Activated T-helper 17 cell treated with anti-CD3 and anti-CD28 coated beads, Interleukin-2, amount 50 U/mL, for 72 hours (primary cell): ENCODE results near the gene FYN. TPM values are rescaled to one million over a fixed set of nuclear protein-coding genes. Genes with fewer than 3 reads are reported as not detected.
A peak's percentile ranks its signal among the peaks of the same experiment; 100 is the strongest.

Source experiments
- ATAC-seq: fragments of 150-1000 bp; cut with Tn5 transposase; replicated peaks from 2 replicates; pipeline ENCODE4 v1.10.0; 2021; ENCODE audit warnings: mild to moderate bottlenecking, moderate library complexity
- H3K27ac Mint-ChIP-seq: one replicate; pipeline ENCODE4 v1.8.0; 2022; ENCODE audit warnings: mixed read lengths
- H3K27me3 Mint-ChIP-seq: one replicate; pipeline ENCODE4 v1.8.0; 2022; ENCODE audit warnings: mixed read lengths
- H3K36me3 Mint-ChIP-seq: one replicate; pipeline ENCODE4 v1.8.0; 2022; ENCODE audit warnings: low read depth, mild to moderate bottlenecking, mixed read lengths
- H3K4me1 Mint-ChIP-seq: one replicate; pipeline ENCODE4 v1.8.0; 2022; ENCODE audit warnings: mixed read lengths
- H3K4me3 Mint-ChIP-seq: one replicate; pipeline ENCODE4 v1.8.0; 2022; ENCODE audit warnings: mild to moderate bottlenecking, mixed read lengths
- H3K9me3 Mint-ChIP-seq: one replicate; pipeline ENCODE4 v1.8.0; 2022; ENCODE audit warnings: mixed read lengths
- total RNA-seq, 2 donors: library from RNA; stranded (reverse); gene quantifications; one replicate each; pipeline ENCODE4 v1.2.3, GENCODE V29; 2022

The FYN gene
- total RNA-seq, 2 donors from 2014 or later = 139 to 326 TPM

GRCh38 chr6:111741177-111741952 is 131.9 kb downstream of the FYN start:
- Mint-ChIP-seq H3K27me3 (no peaks in the 10 kb centered on the region), H3K27ac (peak overlapping the region; percentile 92), H3K4me3 (peak overlapping the region; percentile 61), H3K4me1 (peaks cover 57% of the 10 kb centered on the region), H3K36me3 (peaks cover 100% of the 10 kb centered on the region), H3K9me3 (no peaks in the 10 kb centered on the region)
- ATAC-seq = no peak

- H3K27ac Mint-ChIP-seq = peak overlapping the region; percentile 92
- H3K4me1 Mint-ChIP-seq = peaks cover 61% of the 10 kb centered on the region
- peaks cover 3% of the 10 kb centered on the region for H3K9me3 Mint-ChIP-seq
- H3K36me3 Mint-ChIP-seq = peaks cover 100% of the 10 kb centered on the region
- no peaks in the 10 kb centered on the region for H3K27me3 Mint-ChIP-seq
- no peak for ATAC-seq
- peak overlapping the region; percentile 61 for H3K4me3 Mint-ChIP-seq
These were observed 132.7 kb downstream of the FYN start for GRCh38 chr6:111740506-111740905.

DNA sequence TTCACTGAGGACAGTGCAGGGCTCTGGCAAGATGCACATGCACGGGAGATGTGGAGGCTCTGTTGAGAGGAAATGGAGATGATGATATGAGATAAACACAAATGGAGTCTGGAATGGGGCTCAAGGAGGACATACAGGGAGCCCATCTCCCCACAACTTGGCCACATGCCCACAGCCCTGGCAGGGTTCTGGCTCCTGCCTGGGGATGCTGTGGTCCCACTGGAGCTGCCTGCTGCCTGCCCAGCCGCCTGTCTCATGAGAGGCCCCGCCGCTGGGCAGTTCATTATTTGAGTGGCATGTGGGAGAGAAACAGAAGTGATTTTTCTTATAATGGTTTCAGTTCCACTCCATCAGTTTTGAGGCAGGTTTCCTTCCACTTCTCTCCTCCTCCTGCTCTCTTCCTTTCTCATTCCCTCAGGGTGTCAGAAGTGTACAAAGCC is 134.0 kb downstream of the FYN start:
- H3K4me1 Mint-ChIP-seq = peaks cover 67% of the 10 kb centered on the region
- ATAC-seq = peak; percentile 27
- H3K9me3 Mint-ChIP-seq = peaks cover 3% of the 10 kb centered on the region
- peak overlapping the region; percentile 92 for H3K27ac Mint-ChIP-seq
- H3K27me3 Mint-ChIP-seq = no peaks in the 10 kb centered on the region
- peak overlapping the region; percentile 61 for H3K4me3 Mint-ChIP-seq
- H3K36me3 Mint-ChIP-seq = peaks cover 100% of the 10 kb centered on the region

DNA sequence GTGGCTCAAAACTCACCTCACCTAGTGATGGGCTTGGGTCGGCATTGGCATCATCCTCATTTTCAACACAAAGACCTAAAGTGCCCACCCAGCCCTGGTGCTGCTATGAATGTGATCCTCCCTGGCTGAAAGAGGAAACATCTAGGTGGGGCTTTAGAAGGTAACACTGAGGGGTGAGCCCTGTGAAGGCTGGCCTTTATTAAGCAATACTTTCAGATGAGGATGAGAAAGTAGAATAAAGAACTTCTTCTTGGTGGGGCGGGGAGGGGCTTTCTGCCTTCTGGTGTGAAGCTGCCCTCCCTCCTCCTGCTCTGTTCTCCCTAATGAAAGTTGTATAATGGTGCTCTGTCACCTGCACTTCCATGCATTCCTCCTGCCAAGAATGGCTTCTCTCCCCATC is 134.6 kb downstream of the FYN start:
- H3K36me3 Mint-ChIP-seq = peaks cover 100% of the 10 kb centered on the region
- peak overlapping the region; percentile 61 for H3K4me3 Mint-ChIP-seq
- no peaks in the 10 kb centered on the region for H3K27me3 Mint-ChIP-seq
- peak overlapping the region; percentile 92 for H3K27ac Mint-ChIP-seq
- no peak for ATAC-seq
- H3K4me1 Mint-ChIP-seq = peaks cover 67% of the 10 kb centered on the region
- H3K9me3 Mint-ChIP-seq = peaks cover 3% of the 10 kb centered on the region

DNA sequence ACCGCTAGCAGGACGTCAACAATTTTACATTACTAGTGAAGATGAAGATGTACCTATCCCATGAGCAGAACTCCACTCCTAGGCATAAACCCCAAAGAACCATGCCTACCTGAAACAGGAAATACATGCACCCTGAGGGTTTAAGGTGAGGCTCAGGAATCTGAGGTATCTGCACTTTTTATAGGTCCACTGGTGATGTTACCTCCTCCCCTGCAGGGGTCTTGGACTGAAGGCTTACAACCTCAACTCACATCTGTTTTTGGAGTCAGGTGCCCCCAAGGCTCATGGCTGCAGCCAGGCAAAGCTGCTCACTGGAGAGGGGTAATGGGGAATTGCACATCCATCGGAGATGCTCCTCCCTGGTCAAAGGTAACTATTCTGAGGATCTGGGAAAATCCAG is 135.1 kb downstream of the FYN start:
- Mint-ChIP-seq H3K27me3 (no peaks in the 10 kb centered on the region), H3K27ac (peak overlapping the region; percentile 92), H3K4me3 (peak overlapping the region; percentile 61), H3K9me3 (peaks cover 3% of the 10 kb centered on the region), H3K4me1 (peaks cover 62% of the 10 kb centered on the region), H3K36me3 (peaks cover 100% of the 10 kb centered on the region)
- no peak for ATAC-seq

GRCh38 chr6:111737065-111737521 is 136.2 kb downstream of the FYN start:
- peaks cover 64% of the 10 kb centered on the region for H3K4me1 Mint-ChIP-seq
- peaks cover 3% of the 10 kb centered on the region for H3K9me3 Mint-ChIP-seq
- peak overlapping the region; percentile 61 for H3K4me3 Mint-ChIP-seq
- H3K36me3 Mint-ChIP-seq = peaks cover 100% of the 10 kb centered on the region
- peak overlapping the region; percentile 92 for H3K27ac Mint-ChIP-seq
- peak; percentile 88 for ATAC-seq
- no peaks in the 10 kb centered on the region for H3K27me3 Mint-ChIP-seq

GRCh38 chr6:111736005-111736608 is 137.1 kb downstream of the FYN start:
- Mint-ChIP-seq H3K36me3 (peaks cover 100% of the 10 kb centered on the region), H3K4me1 (peaks cover 70% of the 10 kb centered on the region), H3K9me3 (peaks cover 3% of the 10 kb centered on the region), H3K4me3 (peak overlapping the region; percentile 61), H3K27me3 (no peaks in the 10 kb centered on the region), H3K27ac (peak overlapping the region; percentile 92)
- peak; percentile 42 for ATAC-seq

DNA sequence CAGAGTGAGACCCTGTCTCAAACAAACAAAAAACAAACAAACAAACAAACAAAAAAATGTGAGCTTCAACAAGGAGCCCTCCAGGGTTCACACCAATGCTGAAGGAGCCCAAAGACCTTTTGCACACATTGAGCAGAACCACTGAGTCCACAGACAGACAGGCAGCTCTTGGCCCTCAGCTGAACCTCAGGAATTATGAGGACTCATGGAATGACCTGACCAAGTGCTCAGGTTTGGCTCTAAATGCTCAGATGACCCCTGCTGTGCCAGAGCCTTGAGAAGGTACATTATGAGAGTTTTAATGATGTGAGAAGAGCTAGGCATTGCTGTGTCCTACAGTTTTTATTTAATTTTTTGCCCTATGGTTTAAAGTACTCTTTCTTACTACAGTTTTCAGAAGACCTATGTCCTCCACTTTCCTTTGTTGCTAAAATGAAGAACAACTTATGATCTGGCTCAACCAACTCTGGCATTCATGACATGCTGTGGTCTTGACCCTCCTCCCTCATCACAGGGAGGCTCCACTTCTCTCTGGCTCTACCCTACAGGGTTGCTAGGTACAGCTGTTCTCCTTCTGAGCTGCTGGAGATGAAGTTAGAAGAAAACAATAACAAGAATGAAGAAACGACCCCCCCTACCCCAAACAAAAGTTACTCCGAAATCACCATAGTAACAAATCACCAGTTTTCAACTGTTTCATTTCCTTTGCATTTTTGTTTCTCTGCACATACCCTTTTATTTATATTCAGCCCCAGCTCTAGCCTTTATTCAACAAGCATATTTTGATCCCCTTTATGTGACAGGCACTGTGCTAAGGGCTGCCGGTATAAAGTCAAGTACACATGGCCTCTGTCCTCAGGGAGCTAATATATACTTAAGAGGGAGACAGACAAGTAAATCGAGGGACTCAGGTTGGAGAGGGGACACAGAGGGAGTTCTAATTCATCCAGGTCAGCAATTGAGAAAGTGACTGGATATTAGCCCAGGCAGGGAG is 138.9 kb downstream of the FYN start:
- ATAC-seq = no peak
- Mint-ChIP-seq H3K9me3 (peaks cover 3% of the 10 kb centered on the region), H3K27me3 (no peaks in the 10 kb centered on the region), H3K27ac (peak overlapping the region; percentile 92), H3K4me1 (peaks cover 69% of the 10 kb centered on the region), H3K36me3 (peaks cover 100% of the 10 kb centered on the region), H3K4me3 (peak overlapping the region; percentile 2)

- Mint-ChIP-seq H3K27ac (peak overlapping the region; percentile 77), H3K9me3 (peaks cover 3% of the 10 kb centered on the region), H3K27me3 (no peaks in the 10 kb centered on the region), H3K4me3 (peak overlapping the region; percentile 19), H3K4me1 (peaks cover 63% of the 10 kb centered on the region), H3K36me3 (peaks cover 100% of the 10 kb centered on the region)
- ATAC-seq = no peak
These were observed 140.9 kb downstream of the FYN start for GRCh38 chr6:111732390-111732789.

- ATAC-seq = peak; percentile 61
- Mint-ChIP-seq H3K4me3 (peak overlapping the region; percentile 19), H3K9me3 (peaks cover 3% of the 10 kb centered on the region), H3K36me3 (peaks cover 100% of the 10 kb centered on the region), H3K4me1 (peaks cover 63% of the 10 kb centered on the region), H3K27ac (peak overlapping the region; percentile 77), H3K27me3 (no peaks in the 10 kb centered on the region)
These were observed 141.6 kb downstream of the FYN start for GRCh38 chr6:111731456-111732195.

GRCh38 chr6:111730864-111731263 is 142.4 kb downstream of the FYN start:
- Mint-ChIP-seq H3K36me3 (peaks cover 100% of the 10 kb centered on the region), H3K9me3 (peaks cover 2% of the 10 kb centered on the region), H3K4me3 (peak overlapping the region; percentile 19), H3K4me1 (peaks cover 63% of the 10 kb centered on the region), H3K27ac (peak overlapping the region; percentile 77), H3K27me3 (no peaks in the 10 kb centered on the region)
- ATAC-seq = no peak

GRCh38 chr6:111727802-111728201 is 145.4 kb downstream of the FYN start:
- Mint-ChIP-seq H3K4me3 (no peak overlapping the region), H3K27me3 (no peaks in the 10 kb centered on the region), H3K36me3 (peaks cover 95% of the 10 kb centered on the region), H3K9me3 (no peaks in the 10 kb centered on the region), H3K4me1 (peaks cover 64% of the 10 kb centered on the region), H3K27ac (peak overlapping the region; percentile 67)
- no peak for ATAC-seq

GRCh38 chr6:111727041-111727440 is 146.2 kb downstream of the FYN start:
- peak overlapping the region; percentile 73 for H3K27ac Mint-ChIP-seq
- H3K36me3 Mint-ChIP-seq = peaks cover 95% of the 10 kb centered on the region
- no peak for ATAC-seq
- H3K4me1 Mint-ChIP-seq = peaks cover 61% of the 10 kb centered on the region
- H3K9me3 Mint-ChIP-seq = no peaks in the 10 kb centered on the region
- H3K4me3 Mint-ChIP-seq = peak overlapping the region; percentile 26
- H3K27me3 Mint-ChIP-seq = no peaks in the 10 kb centered on the region
